PC-9 (cell line): ENCODE data around the gene DIP2C. TPM values are rescaled to one million over a fixed set of nuclear protein-coding genes. Genes with fewer than 3 reads are reported as not detected.

Source experiments
- BruUV-seq: library from RNA; stranded (reverse); fragments of 400-500 nt; replicated peaks from 2 replicates; lab custom pipeline; 2021; lab: Mats Ljungman, UMichigan
- CTCF ChIA-PET: fragments of 300-600 bp; sonication (Branson Sonifier 250); formaldehyde crosslinking; loops from one replicate; lab custom pipeline; 2022; ENCODE audit warnings: antibody characterized with exemption; lab: Charles Lee
- POLR2A ChIA-PET: fragments of 300-600 bp; sonication (Branson Sonifier 250); formaldehyde crosslinking; loops from one replicate; lab custom pipeline; 2022; ENCODE audit warnings: antibody characterized with exemption; ENCODE audit not compliant: unreplicated experiment; lab: Charles Lee
- DNase-seq, 2 experiments: peaks; one replicate each; pipeline versions ENCODE4 v3.0.0 to v3.0.0-alpha.2; 2015 to 2022; ENCODE audit warnings: mixed read lengths in 1 of 2
- H2AFZ ChIP-seq: fragments of 200-600 bp; sonication (generic); 2 replicates; pipeline ENCODE4 v1.8.1; 2017; ENCODE audit warnings: antibody characterized with exemption
- H3F3A ChIP-seq: fragments of 200-600 bp; sonication (generic); 2 replicates; pipeline ENCODE4 v1.8.1; 2017; ENCODE audit warnings: antibody characterized with exemption, mild to moderate bottlenecking, low read depth; ENCODE audit not compliant: insufficient read depth
- H3K27ac ChIP-seq: fragments of 200-600 bp; sonication (generic); 2 replicates; pipeline ENCODE4 v1.6.1; 2016; ENCODE audit warnings: mixed run types
- H3K27me3 ChIP-seq: fragments of 200-600 bp; sonication (generic); 2 replicates; pipeline ENCODE4 v1.6.1; 2016; ENCODE audit warnings: low read depth, mixed run types; ENCODE audit not compliant: insufficient read depth
- H3K36me3 ChIP-seq: fragments of 200-600 bp; sonication (generic); 2 replicates; pipeline ENCODE4 v1.6.1; 2016; ENCODE audit warnings: low read depth, mixed run types
- H3K4me1 ChIP-seq: fragments of 200-600 bp; sonication (generic); replicated peaks from 2 replicates; pipeline ENCODE4 v1.6.1; 2016; ENCODE audit warnings: mixed run types; ENCODE audit not compliant: insufficient read depth
- H3K4me2 ChIP-seq: fragments of 200-600 bp; sonication (generic); 2 replicates; pipeline ENCODE4 v1.6.1; 2017; ENCODE audit warnings: mixed run types
- H3K4me3 ChIP-seq: fragments of 200-600 bp; sonication (generic); 2 replicates; pipeline ENCODE4 v1.6.1; 2016; ENCODE audit warnings: mixed run types
- H3K79me2 ChIP-seq: fragments of 200-600 bp; sonication (generic); 2 replicates; pipeline ENCODE4 v1.6.1; 2017; ENCODE audit warnings: low read depth, mixed run types
- H3K9me2 ChIP-seq: fragments of 200-600 bp; sonication (generic); 2 replicates; pipeline ENCODE4 v1.8.1; 2017; ENCODE audit warnings: mild to moderate bottlenecking; ENCODE audit not compliant: insufficient read depth
- H3K9me3 ChIP-seq: fragments of 200-600 bp; sonication (generic); 2 replicates; pipeline ENCODE4 v1.8.1; 2016; ENCODE audit warnings: low read depth; ENCODE audit not compliant: insufficient read depth
- H4K20me1 ChIP-seq: fragments of 200-600 bp; sonication (generic); 2 replicates; pipeline ENCODE4 v1.8.1; 2017; ENCODE audit not compliant: insufficient read depth
- EZH2 ChIP-seq: fragments of 200-600 bp; sonication (generic); IDR thresholded peaks from 2 replicates; pipeline ENCODE4 v1.8.0; 2017; ENCODE audit warnings: antibody characterized with exemption, low read depth
- intact Hi-C: fragments of 100-400 bp; cut with micrococcal nuclease; formaldehyde crosslinking; loops from one replicate; pipeline ENCODE4 v1.10.0; 2022; ENCODE audit not compliant: unreplicated experiment
- total RNA-seq: library from RNA; stranded (reverse); gene quantifications from 2 replicates; pipeline ENCODE4 v1.2.3, GENCODE V29; 2021
- TF ChIP-seq, protein P1 (sequence below): fragments of 200-600 bp; sonication (generic); conservative IDR thresholded peaks from 2 replicates; pipeline ENCODE4 v1.6.1; 2017; ENCODE audit warnings: mixed run types, antibody characterized with exemption, mild to moderate bottlenecking, moderate library complexity

DIP2C gene
- total RNA-seq, 1 experiment from 2014 or later = 0.83 TPM

DNA sequence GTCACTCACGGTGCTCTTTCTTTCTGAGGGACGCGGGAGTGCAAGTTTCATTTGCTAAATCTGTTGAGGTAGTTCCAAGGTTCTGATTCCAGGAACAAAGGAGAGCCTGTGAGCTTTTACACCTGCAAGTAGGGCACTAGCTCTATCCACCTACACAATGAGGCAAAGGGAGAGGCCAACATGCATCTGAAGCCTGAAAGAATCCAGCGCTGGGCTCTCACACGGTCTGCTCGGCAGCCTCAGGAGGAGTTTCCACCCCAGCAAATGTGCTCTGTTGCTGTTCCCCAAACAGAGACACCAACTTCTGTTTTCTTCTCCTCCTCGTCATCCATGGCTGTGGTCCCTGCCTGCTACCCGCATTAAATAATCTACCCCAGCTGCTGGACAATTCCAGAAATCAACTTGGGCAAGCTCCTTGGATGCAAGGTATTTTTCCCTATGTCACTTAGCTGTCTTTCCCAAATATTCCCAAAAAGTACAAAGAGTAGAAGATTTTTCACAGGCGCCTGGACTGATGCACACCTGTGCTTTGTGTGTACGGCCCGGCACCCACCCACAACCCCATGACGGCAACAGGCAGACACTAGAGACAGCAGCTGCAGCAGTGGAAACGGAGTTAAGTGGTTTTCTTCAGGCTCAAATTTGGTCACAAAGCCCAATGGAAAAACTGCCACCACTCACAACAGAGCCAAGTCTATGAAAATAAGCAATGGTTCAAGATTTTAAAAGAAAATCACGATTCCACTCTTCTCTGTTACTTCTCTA is 377.4 kb downstream of the DIP2C start:
- Histone ChIP-seq H3K9me3 (no peaks in the 10 kb centered on the region), H4K20me1 (no peaks in the 10 kb centered on the region), H3K9me2 (no peaks in the 10 kb centered on the region), H3K4me1 (no peaks in the 10 kb centered on the region), H3K36me3 (no peaks in the 10 kb centered on the region), H3K4me2 (no peak overlapping the region), H3K4me3 (no peak overlapping the region), H3K27me3 (peaks cover 24% of the 10 kb centered on the region), H3K79me2 (no peaks in the 10 kb centered on the region), H2AFZ (no peak overlapping the region), H3F3A (no peaks in the 10 kb centered on the region), H3K27ac (no peak overlapping the region)
- no TSS peak for BruUV-seq
- ChIA-PET CTCF (no interaction called here), POLR2A (no interaction called here)
- no peak for DNase-seq
- intact Hi-C loops = no loop called here
- TF ChIP-seq, protein P1, sequence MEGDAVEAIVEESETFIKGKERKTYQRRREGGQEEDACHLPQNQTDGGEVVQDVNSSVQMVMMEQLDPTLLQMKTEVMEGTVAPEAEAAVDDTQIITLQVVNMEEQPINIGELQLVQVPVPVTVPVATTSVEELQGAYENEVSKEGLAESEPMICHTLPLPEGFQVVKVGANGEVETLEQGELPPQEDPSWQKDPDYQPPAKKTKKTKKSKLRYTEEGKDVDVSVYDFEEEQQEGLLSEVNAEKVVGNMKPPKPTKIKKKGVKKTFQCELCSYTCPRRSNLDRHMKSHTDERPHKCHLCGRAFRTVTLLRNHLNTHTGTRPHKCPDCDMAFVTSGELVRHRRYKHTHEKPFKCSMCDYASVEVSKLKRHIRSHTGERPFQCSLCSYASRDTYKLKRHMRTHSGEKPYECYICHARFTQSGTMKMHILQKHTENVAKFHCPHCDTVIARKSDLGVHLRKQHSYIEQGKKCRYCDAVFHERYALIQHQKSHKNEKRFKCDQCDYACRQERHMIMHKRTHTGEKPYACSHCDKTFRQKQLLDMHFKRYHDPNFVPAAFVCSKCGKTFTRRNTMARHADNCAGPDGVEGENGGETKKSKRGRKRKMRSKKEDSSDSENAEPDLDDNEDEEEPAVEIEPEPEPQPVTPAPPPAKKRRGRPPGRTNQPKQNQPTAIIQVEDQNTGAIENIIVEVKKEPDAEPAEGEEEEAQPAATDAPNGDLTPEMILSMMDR = no peak
- no peak for TF ChIP-seq EZH2

DNA sequence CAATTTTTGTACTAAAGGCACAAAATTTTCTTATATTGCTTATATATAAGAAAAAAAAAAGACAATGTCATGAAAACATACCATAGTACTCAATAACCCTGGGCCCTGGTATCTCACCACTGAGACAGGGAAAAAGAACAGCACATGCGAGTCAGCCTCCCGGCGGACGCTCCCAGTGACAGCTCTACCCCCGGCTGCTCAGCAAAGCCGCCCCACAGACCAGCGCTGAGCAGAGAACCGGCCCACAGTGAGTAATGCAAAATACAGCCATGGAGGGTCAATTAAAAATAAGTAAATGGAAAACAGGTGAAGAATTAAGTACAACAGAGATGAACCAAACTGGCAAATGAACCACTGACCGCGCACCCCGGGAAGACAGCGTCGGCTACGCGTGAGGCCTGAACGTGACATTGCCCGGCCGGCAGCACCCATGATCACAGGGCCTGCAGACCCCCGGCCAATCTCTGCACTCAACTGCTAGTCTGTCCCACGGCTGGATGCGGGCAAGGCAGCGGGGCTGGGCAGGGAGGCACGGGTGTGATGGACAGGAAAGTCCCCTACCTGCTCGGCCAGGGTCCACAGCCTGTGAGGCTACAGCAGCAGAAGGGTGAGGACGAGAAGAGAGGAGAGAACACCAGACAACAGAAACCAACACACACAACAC is 378.4 kb downstream of the DIP2C start:
- no peak for DNase-seq
- Histone ChIP-seq H3K4me3 (no peak overlapping the region), H4K20me1 (no peaks in the 10 kb centered on the region), H3K27me3 (peaks cover 24% of the 10 kb centered on the region), H3K4me1 (no peaks in the 10 kb centered on the region), H3K9me2 (no peaks in the 10 kb centered on the region), H3K4me2 (no peak overlapping the region), H3K36me3 (no peaks in the 10 kb centered on the region), H3K79me2 (no peaks in the 10 kb centered on the region), H3K27ac (no peak overlapping the region), H3K9me3 (no peaks in the 10 kb centered on the region), H2AFZ (no peak overlapping the region), H3F3A (no peaks in the 10 kb centered on the region)
- CTCF ChIA-PET = no interaction called here
- TF ChIP-seq EZH2 = no peak
- TF ChIP-seq, protein P1 = no peak
- BruUV-seq = no TSS peak
- POLR2A ChIA-PET = no interaction called here
- intact Hi-C loops = no loop called here

DNA sequence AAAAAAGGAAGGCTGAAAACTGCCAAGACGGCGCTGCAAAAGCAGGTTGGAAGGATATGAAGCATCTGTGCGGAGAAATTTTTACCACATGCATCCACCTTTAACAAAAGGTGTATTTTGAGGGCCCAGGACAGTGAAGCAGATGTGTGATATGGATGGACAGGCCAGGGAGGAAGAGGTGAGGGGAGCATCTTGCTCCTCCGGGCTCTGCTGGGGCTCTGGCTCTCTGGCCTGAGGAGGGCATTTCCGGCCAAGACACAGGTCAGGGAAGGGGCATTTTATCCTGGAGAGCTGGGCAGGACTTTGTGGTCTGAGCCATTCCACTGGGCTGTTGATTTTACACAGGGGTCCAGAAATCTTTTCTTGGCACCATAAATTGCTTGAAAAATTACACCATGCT is 379.1 kb downstream of the DIP2C start:
- H3K4me1 ChIP-seq = no peaks in the 10 kb centered on the region
- CTCF ChIA-PET = no interaction called here
- BruUV-seq = no TSS peak
- no peaks in the 10 kb centered on the region for H4K20me1 ChIP-seq
- H3K36me3 ChIP-seq = no peaks in the 10 kb centered on the region
- POLR2A ChIA-PET = no interaction called here
- peaks cover 24% of the 10 kb centered on the region for H3K27me3 ChIP-seq
- intact Hi-C loops = no loop called here
- H2AFZ ChIP-seq = no peak overlapping the region
- H3K79me2 ChIP-seq = no peaks in the 10 kb centered on the region
- no peak overlapping the region for H3K4me3 ChIP-seq
- no peaks in the 10 kb centered on the region for H3F3A ChIP-seq
- TF ChIP-seq, protein P1 = no peak
- TF ChIP-seq EZH2 = no peak
- no peak overlapping the region for H3K27ac ChIP-seq
- H3K9me2 ChIP-seq = no peaks in the 10 kb centered on the region
- H3K9me3 ChIP-seq = no peaks in the 10 kb centered on the region
- H3K4me2 ChIP-seq = no peak overlapping the region
- DNase-seq = no peak
